ENCODE measurements around the gene TMED3. TPM values are rescaled to one million over a fixed set of nuclear protein-coding genes. Genes with fewer than 3 reads are reported as not detected.

Gene TMED3
- total and polyA plus RNA-seq, 9 of the 15 experiments (the other 6 are each of a cell fraction or from before 2014, with no cell fraction given): 6.1 to 89.6 (median 51.4) TPM

- Histone ChIP-seq H2AFZ (ENCODE audit: low read depth, low read length) (peak overlapping the region; percentile 51; the same call in 1 of the 2 replicates), H3K9ac (ENCODE audit: insufficient read depth in 1 of 2, low read depth in 2 of 2, low read length in 2 of 2) (0 out of 4 replicates have a peak overlapping the region, but pooled peaks of 1 of the 2 experiments have one; percentile 55), H3K27ac (ENCODE audit: extremely low read depth, low read depth, low read length) (peak overlapping the region; percentile 36; the same call in 1 of the 3 replicates), H3K4me3 (no peak overlapping the region), H4K20me1 (replicated peaks; ENCODE audit: control insufficient read depth, insufficient read depth, low read length) (no peaks in the 10 kb centered on the region), H3K9me3 (replicated peaks; ENCODE audit: control insufficient read depth, insufficient read depth, low read depth, low read length) (no peaks in the 10 kb centered on the region), H3K9me1 (ENCODE audit: control insufficient read depth, insufficient read depth, low read length) (no peaks in the 10 kb centered on the region), H3K79me2 (ENCODE audit: control insufficient read depth, insufficient read depth, low read length) (no peaks in the 10 kb centered on the region), H3K4me1 (replicated peaks in 1 of 2; ENCODE audit: control insufficient read depth in 2 of 2, insufficient read depth in 2 of 2, low read length in 2 of 2) (peaks cover 0 to 3% of the 10 kb centered on the region in 2 experiments; a peak in 1 of 5 replicates), H3K27me3 (ENCODE audit: control insufficient read depth in 2 of 2, insufficient read depth in 2 of 2, low read length in 2 of 2) (no peaks in the 10 kb centered on the region), H3K36me3 (ENCODE audit: control insufficient read depth, insufficient read depth, low read length) (peaks cover 27% of the 10 kb centered on the region), H3K4me2 (ENCODE audit: insufficient read depth, low read length) (no peak overlapping the region)
- intact Hi-C loops (cut with micrococcal nuclease): no loop called here
- in situ Hi-C loops (cut with MboI): no loop called here
- CTCF ChIA-PET (ENCODE audit: low intra/inter-chr PET ratio): no interaction called here
- POLR2A ChIA-PET: interaction anchor here (1.0 kb wide), 1 partner anchor 17 kb away, joined by 3 read pairs; no protein-coding TSS in a partner anchor
- DNase-seq (ENCODE audit: extremely low read depth in 1 of 4, low spot score in 3 of 4): peak in 2 of 4 experiments; percentile 27 to 49
- ATAC-seq: peak; percentile 65
- 46% methylated on average over 2 of the region's 2 CpGs for WGBS (ENCODE audit: insufficient coverage, low coverage, missing lambda C conversion rate)
- BruUV-seq (replicated peaks): no TSS peak
- peak; percentile 88 for FAIRE-seq
- TF ChIP-seq CBX8 (IDR thresholded peaks at IDR 0.05; ENCODE audit: borderline replicate concordance, extremely low read depth, low read depth, low read length, poor library complexity, severe bottlenecking): no peak
- no peak for TF ChIP-seq ZNF696 (CRISPR knock-in tag; conservative IDR thresholded peaks at IDR 0.05)
- TF ChIP-seq HMBOX1 (IDR thresholded peaks at IDR 0.05): no peak
- 0 out of 2 replicates have a peak, but pooled peaks have one; percentile 28 for TF ChIP-seq ATF3 (IDR thresholded peaks at IDR 0.05)
- no peak for TF ChIP-seq ATF3 (CRISPR knock-in tag; conservative IDR thresholded peaks at IDR 0.05)
- TF ChIP-seq TAF7 (tag; IDR thresholded peaks at IDR 0.05): no peak
- TF ChIP-seq C11orf30 (IDR thresholded peaks at IDR 0.05; ENCODE audit: low read depth): peak; percentile 84
- TF ChIP-seq FOXK1 (CRISPR knock-in tag; IDR thresholded peaks at IDR 0.05; ENCODE audit: borderline replicate concordance): no peak
- no peak for TF ChIP-seq XRCC3 (IDR thresholded peaks at IDR 0.05)
- no peak for TF ChIP-seq MBD2 (IDR thresholded peaks at IDR 0.05; ENCODE audit: borderline replicate concordance, low read depth)
- no peak for TF ChIP-seq HMGXB4 (CRISPR knock-in tag; IDR thresholded peaks at IDR 0.05)
- TF ChIP-seq RFX1 (IDR thresholded peaks at IDR 0.05): no peak
- no peak for TF ChIP-seq ELK1 (CRISPR knock-in tag; IDR thresholded peaks at IDR 0.05)
- no peak for TF ChIP-seq NCOR1 (IDR thresholded peaks at IDR 0.05)
- TF ChIP-seq ZNF224 (CRISPR knock-in tag; IDR thresholded peaks at IDR 0.05): no peak
- TF ChIP-seq MYNN (IDR thresholded peaks at IDR 0.05): no peak
- no peak for TF ChIP-seq MYNN (CRISPR knock-in tag; IDR thresholded peaks at IDR 0.05)
- no peak for TF ChIP-seq ZBED1 (IDR thresholded peaks at IDR 0.05)
These were observed 18.3 kb downstream of the TMED3 start for GRCh38 chr15:79329171-79329611.
